Fibroblast of skin of left quadriceps (primary cell): ENCODE data around the gene RPL18A.
A peak's percentile ranks its signal among the peaks of the same experiment; 100 is the strongest.

Experiments
- DNase-seq, 2 experiments: peaks; one replicate each; pipeline ENCODE4 v3.0.0-alpha.2; 2013; ENCODE audit warnings: low read depth in 2 of 2

The RPL18A gene

GRCh38 chr19:17841810-17842662 is 17.7 kb upstream of the RPL18A start:
- peak; percentile 67 to 68 for DNase-seq

DNA sequence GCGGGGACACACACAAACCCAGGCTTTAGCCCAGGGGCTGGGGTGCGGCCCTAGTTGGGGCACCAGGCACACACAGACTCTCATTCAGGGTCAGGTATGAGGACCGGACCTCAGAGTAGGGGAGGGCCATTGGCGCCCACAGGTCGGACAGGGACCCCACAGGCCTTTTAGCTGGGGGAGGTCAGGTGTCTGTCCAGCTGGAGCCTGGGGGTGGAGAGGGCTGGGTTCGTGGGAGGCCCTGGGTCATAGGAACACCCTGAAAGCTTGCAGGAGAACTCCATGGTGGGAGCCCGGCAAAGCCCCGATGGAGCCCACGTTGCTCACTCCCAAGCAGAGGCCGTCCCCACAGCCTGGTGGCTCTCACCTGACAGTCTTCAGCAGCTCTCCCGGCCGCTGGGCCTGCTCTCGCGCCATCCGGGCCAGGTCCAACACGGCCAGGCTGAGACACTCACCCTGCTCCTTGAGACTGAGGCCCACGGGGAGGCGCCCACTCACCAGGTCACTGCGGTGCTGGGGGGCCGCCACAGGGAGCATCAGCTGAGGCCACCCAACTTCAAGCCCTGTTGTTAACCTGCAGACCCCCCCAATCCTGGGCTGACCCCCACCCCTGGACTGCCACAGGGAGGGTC is 16.9 kb upstream of the RPL18A start:
- DNase-seq: no peak

DNA sequence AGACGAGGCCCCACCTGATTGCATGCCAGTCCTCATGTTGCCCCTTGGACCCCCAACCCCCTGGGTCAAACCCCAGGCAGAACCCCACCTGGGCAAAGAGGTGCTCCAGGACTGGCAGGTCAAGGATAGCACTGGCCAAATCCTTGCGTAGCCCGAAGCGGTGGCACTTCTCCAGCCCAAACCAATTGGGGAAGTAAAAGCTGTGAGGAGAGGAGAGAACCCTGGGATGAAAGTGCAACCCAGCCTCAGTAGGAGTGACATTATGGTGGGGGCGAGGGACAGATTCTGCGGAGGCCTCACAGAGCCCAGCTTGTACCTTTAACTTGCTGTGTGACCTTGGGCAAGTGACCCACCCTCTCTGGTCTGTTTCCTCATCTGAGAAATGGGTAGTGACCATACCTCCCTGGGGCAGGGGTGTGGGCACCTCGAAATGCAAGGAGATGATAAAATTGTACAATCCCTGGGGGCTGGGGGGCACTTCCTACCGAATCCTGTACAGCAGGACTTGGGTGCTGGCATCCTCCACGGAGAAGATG is 16.4 kb upstream of the RPL18A start:
- DNase-seq: no peak

DNA sequence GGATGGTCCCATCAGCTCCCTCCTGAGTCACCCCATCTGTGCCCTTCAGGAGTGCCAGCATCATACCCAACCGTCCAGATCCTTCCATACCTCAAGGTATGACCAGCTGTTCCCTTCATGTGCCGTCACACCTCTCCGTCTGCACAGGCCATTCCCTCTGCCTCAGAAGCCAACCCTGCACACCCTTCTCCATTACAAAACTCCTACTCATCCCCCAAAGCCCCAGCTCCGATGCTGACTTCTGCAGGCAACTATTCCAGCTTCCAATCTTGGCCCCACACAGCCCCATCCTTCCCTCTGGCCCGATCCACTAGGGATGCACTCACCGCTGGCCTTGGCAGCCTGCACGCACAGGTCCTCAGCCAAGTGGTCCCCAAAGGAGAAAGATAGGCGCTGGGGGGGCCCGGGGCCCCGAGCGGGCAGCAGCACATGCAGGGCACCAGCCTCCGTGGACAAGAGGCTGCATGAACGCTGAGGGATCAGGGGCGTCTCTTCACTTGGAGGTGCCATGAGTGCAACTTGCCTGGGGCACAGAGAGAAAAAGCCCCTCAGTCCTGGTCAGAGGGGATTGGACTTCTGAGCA is 15.7 kb upstream of the RPL18A start:
- DNase-seq: no peak

DNA sequence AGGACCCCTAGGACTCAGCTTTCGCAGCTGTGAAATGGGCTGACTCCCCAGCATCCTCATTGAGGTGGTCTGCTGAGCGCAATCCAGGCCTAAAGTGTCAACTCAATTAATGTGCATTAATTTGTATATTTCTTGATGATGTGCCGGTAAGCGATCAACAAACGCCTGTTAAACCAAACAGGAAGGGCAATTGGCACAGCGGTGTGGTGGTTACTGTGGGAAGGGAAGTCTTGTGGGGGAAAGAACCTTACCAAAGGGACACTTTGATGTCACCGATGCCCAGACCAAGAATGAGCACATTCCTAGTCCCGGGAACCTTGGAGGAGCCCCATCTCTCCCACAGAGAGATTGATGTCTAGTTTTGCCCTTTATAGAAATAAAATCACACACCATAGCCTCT is 13.6 kb upstream of the RPL18A start:
- DNase-seq: no peak

- DNase-seq: peak; percentile 64 to 67
Measured at GRCh38 chr19:17847538-17848366, 12.0 kb upstream of the RPL18A start, which contains the start of gene JAK3. Gene JAK3, minus strand, starts transcription at chr19:17847982. Its CDS starts 3,565 bp downstream, at chr19:17844417.

DNA sequence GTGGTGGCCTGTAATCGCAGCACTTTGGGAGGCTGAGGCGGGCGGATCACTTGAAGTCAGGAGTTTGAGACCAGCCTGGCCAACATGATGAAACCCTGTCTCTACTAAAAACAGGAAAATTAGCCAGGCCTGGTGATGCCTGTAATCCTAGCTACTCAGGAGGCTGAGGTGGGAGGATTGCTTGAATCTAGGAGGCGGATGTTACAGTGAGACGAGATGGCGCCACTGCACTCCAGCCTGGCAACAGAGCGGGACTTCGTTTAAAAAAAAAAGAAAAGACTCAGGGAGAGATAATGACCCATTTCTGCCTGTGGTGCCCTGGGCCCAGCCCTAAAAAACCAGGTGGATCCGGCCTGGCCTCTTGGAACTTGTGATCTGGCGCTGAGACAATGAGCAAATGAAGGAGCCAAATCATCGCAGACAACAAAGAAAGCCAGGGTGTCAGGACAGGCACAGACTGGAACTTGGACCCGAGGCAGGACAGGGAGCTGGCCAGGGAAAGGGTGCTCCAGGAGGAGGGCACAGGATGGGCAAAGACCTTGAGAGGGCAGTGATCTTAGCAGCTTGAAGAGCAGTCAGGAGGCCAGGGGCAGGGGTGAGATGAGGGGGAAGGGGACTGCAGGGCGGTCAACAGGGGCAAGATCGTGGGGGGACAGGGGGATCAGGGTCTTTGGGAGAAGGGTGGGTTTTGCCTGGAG is 11.0 kb upstream of the RPL18A start:
- DNase-seq: no peak

GRCh38 chr19:17854061-17854460 is 5.6 kb upstream of the RPL18A start:
- no peak for DNase-seq

GRCh38 chr19:17855280-17856152 is 4.2 kb upstream of the RPL18A start:
- DNase-seq: peak in 1 of 2 experiments; percentile 27

DNA sequence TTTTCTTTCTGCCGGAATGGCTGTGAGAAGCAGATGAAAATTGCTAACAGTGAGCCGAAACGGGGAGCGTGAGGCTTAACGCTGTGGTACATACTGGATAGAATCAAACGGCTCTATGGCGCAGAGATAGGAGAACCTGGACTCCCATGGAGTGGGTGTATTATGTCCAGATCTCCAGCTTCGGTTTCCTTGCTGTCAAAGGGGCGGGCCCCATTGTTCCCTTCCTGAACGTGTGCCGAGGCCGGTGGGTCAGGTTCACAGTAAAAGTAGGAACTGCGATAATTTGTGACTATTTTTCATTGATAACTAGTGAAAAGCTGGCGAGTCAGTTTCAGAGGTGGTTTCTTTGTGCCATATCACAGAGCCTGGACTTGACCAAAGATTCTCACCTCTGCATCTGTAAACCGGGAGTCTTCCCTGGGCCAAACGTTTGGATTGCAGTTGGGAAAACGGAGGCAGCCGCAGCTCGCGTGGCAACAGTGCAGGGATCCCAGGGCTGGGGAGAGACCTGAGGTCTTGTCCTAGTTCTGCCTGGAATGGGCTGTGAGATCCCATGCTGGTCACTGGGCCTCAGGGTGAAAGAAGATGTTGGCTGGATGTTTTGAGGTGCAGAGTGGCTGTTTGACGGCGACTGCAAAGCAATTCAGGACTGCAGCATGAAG is 752 bp downstream of the RPL18A start:
- DNase-seq: no peak

GRCh38 chr19:17860993-17861360 is 1.3 kb downstream of the RPL18A start:
- DNase-seq: no peak

- no peak for DNase-seq
Measured at GRCh38 chr19:17861542-17862402, 2.1 kb downstream of the RPL18A start.

- DNase-seq: no peak
Measured at GRCh38 chr19:17862711-17863519, 3.2 kb downstream of the RPL18A start.

DNA sequence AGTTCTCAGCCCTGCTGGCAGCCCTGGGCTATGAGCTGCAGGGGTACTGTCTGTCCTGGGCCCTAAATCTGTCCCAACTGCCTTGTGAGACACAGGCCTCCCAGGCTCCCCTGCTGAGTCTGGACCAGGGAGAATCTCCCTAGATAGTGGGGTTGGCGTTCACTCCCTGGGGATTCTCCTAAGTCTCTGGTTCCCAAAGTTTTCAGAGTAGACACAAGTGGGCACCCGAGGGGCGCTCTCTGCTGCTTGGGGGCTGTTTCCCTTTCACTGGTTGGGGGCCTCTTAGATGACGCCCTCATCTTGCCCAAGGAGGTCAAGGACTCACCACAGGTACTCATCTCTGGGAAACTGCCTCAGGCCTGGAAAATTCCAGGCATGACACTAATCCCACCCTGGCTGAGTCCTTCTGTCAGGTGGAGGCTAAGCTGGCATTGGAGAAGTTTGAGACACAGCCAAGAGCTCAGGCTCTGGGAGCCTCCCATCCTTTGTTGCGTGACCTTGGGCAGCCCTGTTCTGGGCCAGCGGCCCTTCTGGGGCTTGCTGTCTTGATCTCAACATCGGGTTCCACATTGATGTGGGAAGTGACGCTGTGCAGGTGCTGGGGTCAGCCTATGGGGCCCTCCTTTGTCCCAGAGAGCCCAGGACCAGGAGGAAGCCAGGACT is 3.9 kb downstream of the RPL18A start:
- no peak for DNase-seq

GRCh38 chr19:17865364-17866311 is 5.9 kb downstream of the RPL18A start:
- DNase-seq: no peak
